Endothelial cell of umbilical vein (primary cell): ENCODE data around the gene KRTAP5-6. TPM values are rescaled to one million over a fixed set of nuclear protein-coding genes. Genes with fewer than 3 reads are reported as not detected.

ENCODE experiments used
- BruUV-seq: library from RNA; stranded (reverse); fragments of 400-500 nt; replicated peaks from 2 replicates; lab custom pipeline; 2021; lab: Mats Ljungman, UMichigan
- CTCF ChIA-PET: fragments of 300-600, 350-600 bp; sonication (Branson Sonifier 250); formaldehyde crosslinking; loops from one replicate; lab custom pipeline; 2021; ENCODE audit warnings: antibody characterized with exemption, inconsistent platforms; lab: Charles Lee
- POLR2A ChIA-PET: fragments of 300-600, 350-600 bp; sonication (Branson Sonifier 250); formaldehyde crosslinking; loops from one replicate; lab custom pipeline; 2021; ENCODE audit warnings: antibody characterized with exemption, inconsistent platforms; lab: Charles Lee
- DNase-seq: peaks from one replicate; pipeline ENCODE4 v3.0.0-alpha.2; 2011; ENCODE audit warnings: low read depth, low spot score
- FAIRE-seq: peaks from 2 replicates; lab custom pipeline; 2011; peaks lifted over from hg19 to GRCh38; lab: Jason Lieb, UNC
- H2AFZ ChIP-seq: 2 replicates; pipeline ENCODE4 v1.6.0; 2012; ENCODE audit warnings: low read depth, low read length, control low read depth, inconsistent platforms
- H3K27ac ChIP-seq: 2 replicates; pipeline ENCODE4 v1.5.1; 2011; ENCODE audit warnings: low read depth, mild to moderate bottlenecking, control low read depth, low read length, moderate library complexity; ENCODE audit not compliant: insufficient read depth
- H3K27me3 ChIP-seq, 2 experiments: 2 replicates each; pipeline versions ENCODE4 v1.6.0 to v1.6.1; 2011; ENCODE audit warnings: low read length in 2 of 2, mixed read lengths in 1 of 2; ENCODE audit not compliant: control insufficient read depth in 2 of 2, insufficient read depth in 2 of 2
- H3K36me3 ChIP-seq, 2 experiments: 2 replicates in 1 of 2; 3 replicates in 1 of 2; pipeline ENCODE4 v1.5.1; 2011; ENCODE audit warnings: low read length in 2 of 2, mild to moderate bottlenecking in 1 of 2, moderate library complexity in 1 of 2; ENCODE audit not compliant: control insufficient read depth in 2 of 2, insufficient read depth in 2 of 2; ENCODE audit errors: extremely low read depth in 1 of 2
- H3K4me1 ChIP-seq: 3 replicates; pipeline ENCODE4 v1.5.1; 2011; ENCODE audit warnings: mild to moderate bottlenecking, low read length; ENCODE audit not compliant: control insufficient read depth, insufficient read depth; ENCODE audit errors: extremely low read depth
- H3K4me2 ChIP-seq: 2 replicates; pipeline ENCODE4 v1.6.1; 2011; ENCODE audit warnings: low read length, control low read depth, mixed read lengths; ENCODE audit not compliant: insufficient read depth
- H3K4me3 ChIP-seq, 3 experiments: fragments of 200-600 bp in 1 of 3; sonication (generic), shearing (Covaris generic) in 1 of 3; replicated peaks in 1 of 3; 2 replicates each; pipeline ENCODE4 v1.5.1; 2011 to 2016; ENCODE audit warnings: control low read depth in 3 of 3, low read length in 3 of 3, mild to moderate bottlenecking in 2 of 3, inconsistent platforms in 1 of 3, low read depth in 1 of 3, moderate library complexity in 1 of 3; ENCODE audit not compliant: insufficient read depth in 1 of 3
- H3K79me2 ChIP-seq: 2 replicates; pipeline ENCODE4 v1.6.0; 2012; ENCODE audit warnings: low read length, inconsistent platforms; ENCODE audit not compliant: control insufficient read depth, insufficient read depth
- H3K9ac ChIP-seq: replicated peaks from 2 replicates; pipeline ENCODE3; 2011; ENCODE audit warnings: low read length, control low read depth; ENCODE audit not compliant: insufficient read depth; ENCODE audit errors: extremely low read depth
- H3K9me1 ChIP-seq: replicated peaks from 3 replicates; pipeline ENCODE4 v1.6.0; 2011; ENCODE audit warnings: mild to moderate bottlenecking, low read length; ENCODE audit not compliant: control insufficient read depth, insufficient read depth; ENCODE audit errors: extremely low read depth
- H3K9me3 ChIP-seq: replicated peaks from 2 replicates; pipeline ENCODE4 v1.5.1; 2012; ENCODE audit warnings: low read length, inconsistent platforms; ENCODE audit not compliant: control insufficient read depth, insufficient read depth
- H4K20me1 ChIP-seq: replicated peaks from 2 replicates; pipeline ENCODE3; 2011; ENCODE audit warnings: mild to moderate bottlenecking, low read length; ENCODE audit not compliant: control insufficient read depth, insufficient read depth; ENCODE audit errors: extremely low read depth
- CTCF ChIP-seq, 2 donors: IDR thresholded peaks; 1 replicate in 1 of 2; 2 replicates in 1 of 2; pipeline ENCODE4 v1.5.1; 2011; ENCODE audit warnings: low read length in 2 of 2, mild to moderate bottlenecking in 2 of 2, moderate library complexity in 2 of 2, control low read depth in 1 of 2, inconsistent platforms in 1 of 2, low read depth in 1 of 2; ENCODE audit not compliant: insufficient read depth in 1 of 2; ENCODE audit errors: extremely low read depth in 1 of 2
- EZH2 ChIP-seq: IDR thresholded peaks from 2 replicates; pipeline ENCODE4 v1.6.1; 2012; ENCODE audit warnings: borderline replicate concordance, low read depth, mild to moderate bottlenecking, moderate library complexity, low read length, inconsistent platforms; ENCODE audit not compliant: severe bottlenecking
- MYC ChIP-seq: IDR thresholded peaks from one replicate; pipeline ENCODE4 v1.6.1; 2011; ENCODE audit warnings: mild to moderate bottlenecking, low read depth, low read length
- POLR2A ChIP-seq: IDR thresholded peaks from 2 replicates; pipeline ENCODE4 v1.6.1; 2012; ENCODE audit warnings: low read depth, mild to moderate bottlenecking, control low read depth, low read length
- dilution Hi-C: fragments of 300-500 bp; cut with MboI; formaldehyde crosslinking; loops from one replicate; pipeline ENCODE4 v1.15.0; 2019; ENCODE audit warnings: low sequenced_read_pairs; ENCODE audit not compliant: extremely low pct_ligation_motif_present
- intact Hi-C: fragments of 100-400 bp; cut with micrococcal nuclease; formaldehyde crosslinking; loops from one replicate; pipeline ENCODE4 v1.10.0; 2022
- polyA plus RNA-seq, 4 experiments: library from polyadenylated mRNA; depleted of rRNA in 3 of 4; stranded (reverse) in 3 of 4; unstranded in 1 of 4; fragments of >200 nt; gene quantifications; 2 replicates each; pipeline versions ENCODE4 v1.2.1 to v1.2.3, GENCODE V29; 2011 to 2012; ENCODE audit warnings: missing spikeins in 1 of 4
- total RNA-seq: library from RNA; stranded (reverse); gene quantifications from 2 replicates; pipeline ENCODE4 v1.2.3, GENCODE V29; 2021

KRTAP5-6 gene
- total and polyA plus RNA-seq, 2 donors (not counting 3 experiments of a cell fraction or from before 2014, with no cell fraction given), result not detected

- Histone ChIP-seq H3K9ac (peak overlapping the region; percentile 3), H3K36me3 (no peaks in the 10 kb centered on the region), H3K9me3 (no peaks in the 10 kb centered on the region), H3K27me3 (no peaks in the 10 kb centered on the region), H3K79me2 (no peaks in the 10 kb centered on the region), H3K9me1 (no peaks in the 10 kb centered on the region), H3K27ac (no peak overlapping the region), H2AFZ (peak overlapping the region; percentile 97), H3K4me3 (peak overlapping the region in 1 of 3 experiments; percentile 16), H3K4me2 (peak overlapping the region; percentile 72), H4K20me1 (no peaks in the 10 kb centered on the region), H3K4me1 (peaks cover 16% of the 10 kb centered on the region)
- dilution Hi-C loops (no loop called here), intact Hi-C loops (loop anchor here (1.0 to 5.0 kb wide), 5 partner anchors 41 to 463 kb away; partner anchors contain the start of gene CTSD)
- no peak for TF ChIP-seq EZH2
- TF ChIP-seq MYC, result no peak
- peak; percentile 23 for TF ChIP-seq POLR2A
- TF ChIP-seq CTCF (IDR thresholded peaks at IDR 0.05; ENCODE audit: extremely low read depth in 1 of 2, insufficient read depth in 1 of 2, low read depth in 1 of 2, low read length in 2 of 2), result peak; percentile 98 to 99
- POLR2A ChIA-PET, result interaction anchor here (1.3 kb wide), 1 partner anchor 139 kb away, joined by 4 read pairs; no protein-coding TSS in a partner anchor
- CTCF ChIA-PET, result interaction anchor here (0.6 to 5.5 kb wide), 60 partner anchors 11 to 465 kb away, joined by 3 to 623 read pairs (median 4); partner anchors contain the start of gene SYT8
- DNase-seq, result peak; percentile 74
- BruUV-seq, result no TSS peak
- FAIRE-seq, result peak; percentile 83
Observed at GRCh38 chr11:1693327-1694063, 3.5 kb upstream of the KRTAP5-6 start.
